ENCODE measurements around the gene ZNF324. TPM values are rescaled to one million over a fixed set of nuclear protein-coding genes. Genes with fewer than 3 reads are reported as not detected.
A peak's percentile ranks its signal among the peaks of the same experiment; 100 is the strongest.
"Not testable (repeated sequence)": the region's sequence is repeated elsewhere in the genome, so short reads cannot be mapped to it uniquely, and the experiment has no call there.

The ZNF324 gene
- total RNA-seq: 10 to 100 TPM; 12.8 to 13.9 TPM

- DNase-seq (peak; percentile 99), ATAC-seq (peak; percentile 91)
- H3K4me3 Mint-ChIP-seq: peak within 1 kb of the TSS; percentile 76
- H3K9me3 Mint-ChIP-seq (ENCODE audit: low read depth): no peaks in the 10 kb centered on the region
- peak within 1 kb of the TSS; percentile 66 for H3K27ac Mint-ChIP-seq
- H3K27me3 Mint-ChIP-seq: peaks cover 2% of the 10 kb centered on the region
- CTCF ChIA-PET: interaction anchor here (0.9 to 3.1 kb wide), 4 partner anchors 16 to 89 kb away, joined by 3 to 10 read pairs (median 4); partner anchors contain the start of genes ZBTB45 and ZNF324B
- H3K4me1 Mint-ChIP-seq: peaks cover 21% of the 10 kb centered on the region
- H3K36me3 Mint-ChIP-seq: peaks cover 7% of the 10 kb centered on the region
These were observed at the start of gene ZNF324 for GRCh38 chr19:58466760-58467589. ZNF324 (plus strand) TSS chr19:58467080; CDS start chr19:58469186, 2,106 bp downstream.

- ATAC-seq: no peak
- H3K36me3 Mint-ChIP-seq: peaks cover 42% of the 10 kb centered on the region
- H3K27me3 Mint-ChIP-seq: no peaks in the 10 kb centered on the region
- H3K4me3 Mint-ChIP-seq: no peak overlapping the region
- H3K4me1 Mint-ChIP-seq: no peaks in the 10 kb centered on the region
- no peak for DNase-seq
- H3K9me3 Mint-ChIP-seq (ENCODE audit: low read depth): peaks cover 29% of the 10 kb centered on the region
- CTCF ChIA-PET: no interaction called here
- H3K27ac Mint-ChIP-seq: no peak overlapping the region
These were observed 38.3 kb upstream of the ZNF324 start for GRCh38 chr19:58428617-58429016.

GRCh38 chr19:58429745-58430144, 37.1 kb upstream of the ZNF324 start:
- Mint-ChIP-seq H3K27me3 (no peaks in the 10 kb centered on the region), H3K36me3 (peaks cover 50% of the 10 kb centered on the region), H3K4me1 (no peaks in the 10 kb centered on the region), H3K4me3 (no peak overlapping the region), H3K9me3 (ENCODE audit: low read depth) (peaks cover 32% of the 10 kb centered on the region), H3K27ac (no peak overlapping the region)
- DNase-seq (no peak), ATAC-seq (no peak)
- CTCF ChIA-PET: interaction anchor here (1.0 kb wide), 1 partner anchor 11 kb away, joined by 3 read pairs; no protein-coding TSS in a partner anchor

- Mint-ChIP-seq H3K4me1 (peaks cover 13% of the 10 kb centered on the region), H3K36me3 (peaks cover 87% of the 10 kb centered on the region), H3K27ac (no peak overlapping the region), H3K9me3 (ENCODE audit: low read depth) (peaks cover 54% of the 10 kb centered on the region), H3K27me3 (no peaks in the 10 kb centered on the region), H3K4me3 (no peak overlapping the region)
- CTCF ChIA-PET: no interaction called here
- DNase-seq: no peak
- no peak for ATAC-seq
These were observed 32.7 kb upstream of the ZNF324 start for GRCh38 chr19:58434217-58434616.

- H3K27ac Mint-ChIP-seq: peak within 1 kb of the TSS; percentile 92
- peaks cover 28% of the 10 kb centered on the region for H3K4me1 Mint-ChIP-seq
- peak within 1 kb of the TSS; percentile 82 for H3K4me3 Mint-ChIP-seq
- peaks cover 33% of the 10 kb centered on the region for H3K9me3 Mint-ChIP-seq (ENCODE audit: low read depth)
- ATAC-seq (peak; percentile 97), DNase-seq (peak; percentile 99)
- peaks cover 2% of the 10 kb centered on the region for H3K27me3 Mint-ChIP-seq
- peaks cover 51% of the 10 kb centered on the region for H3K36me3 Mint-ChIP-seq
- CTCF ChIA-PET: interaction anchor here (0.9 to 1.5 kb wide), 5 partner anchors 11 to 220 kb away, joined by 3 to 5 read pairs (median 4); partner anchors contain the start of genes ZNF324B and ZNF584
These were observed 27.0 kb upstream of the ZNF324 start, which contains the start of gene ZNF132 for GRCh38 chr19:58439576-58440554. ZNF132 (minus strand) TSS chr19:58440153; CDS start chr19:58439821, 332 bp downstream.

- H3K36me3 Mint-ChIP-seq: peaks cover 44% of the 10 kb centered on the region
- H3K4me1 Mint-ChIP-seq: peaks cover 28% of the 10 kb centered on the region
- peaks cover 2% of the 10 kb centered on the region for H3K27me3 Mint-ChIP-seq
- ATAC-seq (no peak), DNase-seq (no peak)
- peaks cover 29% of the 10 kb centered on the region for H3K9me3 Mint-ChIP-seq (ENCODE audit: low read depth)
- H3K4me3 Mint-ChIP-seq: peak overlapping the region; percentile 82
- CTCF ChIA-PET: interaction anchor here (0.9 to 1.5 kb wide), 5 partner anchors 11 to 221 kb away, joined by 3 to 5 read pairs (median 4); partner anchors contain the start of genes ZNF324B and ZNF584
- H3K27ac Mint-ChIP-seq: peak overlapping the region; percentile 92
These were observed 26.3 kb upstream of the ZNF324 start for GRCh38 chr19:58440556-58440955.

- Mint-ChIP-seq H3K4me1 (peaks cover 23% of the 10 kb centered on the region), H3K36me3 (peaks cover 23% of the 10 kb centered on the region), H3K9me3 (ENCODE audit: low read depth) (peaks cover 18% of the 10 kb centered on the region)
- CTCF ChIA-PET, DNase-seq, H3K4me3 Mint-ChIP-seq, ATAC-seq, H3K27me3 Mint-ChIP-seq, H3K27ac Mint-ChIP-seq: not testable (repeated sequence)
These were observed 23.9 kb upstream of the ZNF324 start for GRCh38 chr19:58442986-58443385.

GRCh38 chr19:58448860-58449259, 18.0 kb upstream of the ZNF324 start:
- H3K4me3 Mint-ChIP-seq; CTCF ChIA-PET; DNase-seq; H3K27ac Mint-ChIP-seq; H3K27me3 Mint-ChIP-seq; ATAC-seq; H3K36me3 Mint-ChIP-seq; H3K9me3 Mint-ChIP-seq (ENCODE audit: low read depth): not testable (repeated sequence)
- H3K4me1 Mint-ChIP-seq: peaks cover 20% of the 10 kb centered on the region

- CTCF ChIA-PET: interaction anchor here (1.9 kb wide), 1 partner anchor 17 kb away, joined by 4 read pairs; the partner anchor contains the start of gene ZNF324
- H3K36me3 Mint-ChIP-seq: peaks cover 14% of the 10 kb centered on the region
These were observed 16.9 kb upstream of the ZNF324 start for GRCh38 chr19:58449980-58450379.

GRCh38 chr19:58450856-58451357, 16.0 kb upstream of the ZNF324 start:
- Mint-ChIP-seq H3K4me1 (peaks cover 20% of the 10 kb centered on the region), H3K4me3 (peak overlapping the region; percentile 74), H3K27ac (no peak overlapping the region), H3K36me3 (peaks cover 14% of the 10 kb centered on the region), H3K9me3 (ENCODE audit: low read depth) (peaks cover 9% of the 10 kb centered on the region), H3K27me3 (peaks cover 5% of the 10 kb centered on the region)
- CTCF ChIA-PET: interaction anchor here (0.7 to 1.9 kb wide), 7 partner anchors 11 to 69 kb away, joined by 3 to 7 read pairs (median 4); partner anchors contain the start of genes ZBTB45, ZNF132, ZNF324 and ZNF584
- DNase-seq (no peak), ATAC-seq (peak; percentile 26)

More at GRCh38 chr19:58449980-58450379, 16.9 kb upstream of the ZNF324 start:
- H3K9me3 Mint-ChIP-seq (ENCODE audit: low read depth); DNase-seq; ATAC-seq; H3K4me3 Mint-ChIP-seq; H3K27me3 Mint-ChIP-seq; H3K27ac Mint-ChIP-seq: not testable (repeated sequence)
- peaks cover 20% of the 10 kb centered on the region for H3K4me1 Mint-ChIP-seq

- Mint-ChIP-seq H3K36me3 (peaks cover 15% of the 10 kb centered on the region), H3K9me3 (ENCODE audit: low read depth) (peaks cover 9% of the 10 kb centered on the region), H3K4me1 (peaks cover 20% of the 10 kb centered on the region), H3K4me3 (peak within 1 kb of the TSS; percentile 74), H3K27ac (peak within 1 kb of the TSS; percentile 58), H3K27me3 (peaks cover 5% of the 10 kb centered on the region)
- ATAC-seq (peak; percentile 98), DNase-seq (peak; percentile 98)
- CTCF ChIA-PET: interaction anchor here (0.9 to 1.9 kb wide), 6 partner anchors 11 to 68 kb away, joined by 3 to 7 read pairs (median 4); partner anchors contain the start of genes ZBTB45, ZNF132 and ZNF324
These were observed 15.3 kb upstream of the ZNF324 start, which contains the start of gene ZNF324B for GRCh38 chr19:58451358-58452101. ZNF324B (plus strand) TSS chr19:58451622; CDS start chr19:58453702, 2,080 bp downstream.

GRCh38 chr19:58453743-58454142, 13.1 kb upstream of the ZNF324 start:
- H3K4me3 Mint-ChIP-seq: no peak overlapping the region
- CTCF ChIA-PET: no interaction called here
- ATAC-seq: no peak

More at GRCh38 chr19:58453743-58454142, 13.1 kb upstream of the ZNF324 start:
- DNase-seq: no peak
- Mint-ChIP-seq H3K36me3 (peaks cover 23% of the 10 kb centered on the region), H3K9me3 (ENCODE audit: low read depth) (peaks cover 2% of the 10 kb centered on the region), H3K27ac (no peak overlapping the region), H3K27me3 (peaks cover 3% of the 10 kb centered on the region), H3K4me1 (peaks cover 20% of the 10 kb centered on the region)
